ENCODE results near the gene LRIT1.
"Not testable (repeated sequence)": the region's sequence is repeated elsewhere in the genome, so short reads cannot be mapped to it uniquely, and the experiment has no call there.

The LRIT1 gene, protein sequence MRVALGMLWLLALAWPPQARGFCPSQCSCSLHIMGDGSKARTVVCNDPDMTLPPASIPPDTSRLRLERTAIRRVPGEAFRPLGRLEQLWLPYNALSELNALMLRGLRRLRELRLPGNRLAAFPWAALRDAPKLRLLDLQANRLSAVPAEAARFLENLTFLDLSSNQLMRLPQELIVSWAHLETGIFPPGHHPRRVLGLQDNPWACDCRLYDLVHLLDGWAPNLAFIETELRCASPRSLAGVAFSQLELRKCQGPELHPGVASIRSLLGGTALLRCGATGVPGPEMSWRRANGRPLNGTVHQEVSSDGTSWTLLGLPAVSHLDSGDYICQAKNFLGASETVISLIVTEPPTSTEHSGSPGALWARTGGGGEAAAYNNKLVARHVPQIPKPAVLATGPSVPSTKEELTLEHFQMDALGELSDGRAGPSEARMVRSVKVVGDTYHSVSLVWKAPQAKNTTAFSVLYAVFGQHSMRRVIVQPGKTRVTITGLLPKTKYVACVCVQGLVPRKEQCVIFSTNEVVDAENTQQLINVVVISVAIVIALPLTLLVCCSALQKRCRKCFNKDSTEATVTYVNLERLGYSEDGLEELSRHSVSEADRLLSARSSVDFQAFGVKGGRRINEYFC

DNA sequence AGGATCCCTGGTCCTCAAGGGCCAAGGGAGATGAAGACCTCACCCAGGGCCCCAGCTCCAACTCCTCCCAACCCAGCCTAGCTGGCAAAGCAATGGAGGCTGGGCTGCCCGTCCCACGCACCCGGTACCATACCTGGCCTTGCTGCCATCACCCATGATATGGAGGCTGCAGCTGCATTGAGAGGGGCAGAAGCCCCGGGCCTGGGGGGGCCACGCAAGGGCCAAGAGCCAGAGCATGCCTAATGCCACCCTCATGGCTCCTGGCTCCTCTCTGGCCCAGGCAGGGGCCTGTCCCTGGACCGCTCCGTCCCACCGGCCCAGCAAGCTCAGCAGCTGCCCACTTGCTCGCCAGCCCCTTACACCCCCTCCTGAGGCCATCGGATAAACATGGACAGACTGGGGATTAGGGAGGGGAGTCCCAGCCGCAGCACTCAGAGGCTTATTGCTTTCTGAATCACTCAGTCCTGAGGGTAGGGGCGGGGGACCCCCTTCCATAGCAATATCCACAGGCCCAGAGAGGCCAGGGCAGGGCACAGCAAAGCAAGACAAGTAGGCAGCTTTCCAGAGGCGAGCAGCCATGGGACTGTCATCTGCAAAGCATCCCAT, at the start of gene LRIT1:
LRIT1 (minus strand) TSS at position 362 of the 606 bp plus-strand sequence; CDS start at position 255, 107 bp downstream.
- no peak for DNase-seq (ENCODE audit: low read depth)

- no peak for DNase-seq (ENCODE audit: low read depth)
These were observed 48.9 kb upstream of the LRIT1 start for GRCh38 chr10:84290235-84290634.

GRCh38 chr10:84289521-84290200, 48.3 kb upstream of the LRIT1 start:
- DNase-seq (ENCODE audit: low read depth), result no peak

- no peak for DNase-seq (ENCODE audit: low read depth)
These were observed 46.8 kb upstream of the LRIT1 start for GRCh38 chr10:84288151-84288550.

GRCh38 chr10:84286695-84287094, 45.3 kb upstream of the LRIT1 start:
- DNase-seq (ENCODE audit: low read depth), result no peak

GRCh38 chr10:84279876-84280475, 38.6 kb upstream of the LRIT1 start:
- not testable (repeated sequence) for DNase-seq (ENCODE audit: low read depth)

- DNase-seq (ENCODE audit: low read depth), result no peak
These were observed 29.4 kb upstream of the LRIT1 start for GRCh38 chr10:84270708-84271107.

GRCh38 chr10:84269773-84270172, 28.4 kb upstream of the LRIT1 start:
- no peak for DNase-seq (ENCODE audit: low read depth)

DNA sequence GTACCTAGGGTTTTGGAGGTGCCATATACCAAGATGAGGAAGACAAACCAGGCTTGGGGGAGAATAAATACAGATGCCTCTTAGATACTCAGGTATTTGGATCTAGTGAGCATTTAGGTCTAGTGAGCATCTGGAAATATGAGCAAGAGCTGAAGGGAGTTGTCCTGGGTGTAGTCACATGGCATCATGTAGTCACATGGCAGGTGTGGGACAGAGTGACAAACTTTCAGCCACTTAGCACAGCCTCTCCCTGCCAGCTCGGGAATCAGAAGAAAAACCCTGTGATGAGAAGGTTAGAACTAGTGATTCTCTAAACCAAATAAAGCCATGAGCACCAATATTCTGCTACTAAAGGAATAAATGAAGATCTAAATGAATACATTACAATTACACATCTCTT, 27.8 kb upstream of the LRIT1 start:
- DNase-seq (ENCODE audit: low read depth), result no peak

GRCh38 chr10:84267503-84268126, 26.3 kb upstream of the LRIT1 start:
- DNase-seq (ENCODE audit: low read depth), result peak; percentile 43

DNA sequence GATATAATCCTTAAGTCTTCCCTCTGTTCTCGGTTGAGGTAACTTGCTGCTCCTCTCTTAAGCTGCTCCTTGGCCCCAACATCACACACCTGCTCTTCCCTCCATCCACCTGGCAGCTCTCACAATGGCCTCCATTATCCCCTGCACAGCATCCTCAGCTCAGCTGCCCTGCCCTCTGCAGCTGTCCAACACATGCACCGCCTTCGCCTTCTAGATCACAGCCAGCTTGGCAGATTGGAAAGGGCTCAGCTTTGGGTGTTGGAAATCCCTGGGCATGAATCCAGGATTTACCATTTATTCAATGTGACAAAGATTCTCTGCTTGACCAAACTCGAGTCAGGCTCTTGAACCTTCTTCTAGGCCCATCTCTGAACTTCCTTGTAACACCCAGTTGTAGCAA, 24.1 kb upstream of the LRIT1 start:
- DNase-seq (ENCODE audit: low read depth), result no peak

DNA sequence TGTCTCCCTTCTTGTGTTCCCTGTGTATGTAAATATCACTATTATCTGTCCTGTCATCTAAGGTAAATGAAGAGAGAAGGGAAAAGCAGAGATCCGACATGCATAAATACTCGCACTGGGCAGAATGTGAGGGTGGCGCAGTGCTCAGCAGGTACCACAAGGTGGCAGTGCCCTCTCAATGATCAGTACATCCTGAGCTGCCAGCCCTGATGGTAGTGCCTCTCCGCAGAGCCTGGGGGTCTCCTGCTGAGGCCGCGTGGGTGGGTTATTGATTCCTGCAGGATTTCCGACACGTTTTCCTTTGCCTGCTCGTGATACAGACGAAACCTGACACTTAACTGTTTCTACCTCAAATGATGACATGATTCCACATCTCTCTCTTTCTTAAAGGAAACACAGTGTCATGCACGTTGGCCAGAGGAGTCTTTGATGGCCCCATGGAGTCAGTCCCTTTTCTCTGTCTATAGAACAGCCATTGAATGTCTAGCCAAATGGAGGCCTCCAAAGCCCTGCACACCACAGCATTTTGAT, 23.3 kb upstream of the LRIT1 start:
- peak; percentile 51 for DNase-seq (ENCODE audit: low read depth)

DNA sequence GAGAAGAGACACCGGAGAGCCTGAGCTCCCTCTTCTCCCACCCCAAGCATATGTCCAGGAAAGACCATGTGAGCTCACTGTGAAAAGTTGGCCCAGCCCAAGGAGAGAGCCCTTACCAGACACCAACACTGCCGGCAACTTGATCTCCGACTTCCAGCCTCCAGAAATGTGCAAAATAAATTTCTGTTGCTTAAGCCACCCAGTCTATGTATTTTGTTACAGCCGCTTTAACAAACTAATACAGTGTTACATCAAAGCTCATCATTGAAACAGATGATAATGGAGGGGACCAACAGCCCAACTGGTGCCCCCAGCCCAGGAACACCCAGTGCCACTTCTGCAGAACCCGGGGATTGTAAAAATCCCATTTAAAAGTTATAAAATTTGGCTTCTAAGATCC, 22.4 kb upstream of the LRIT1 start:
- no peak for DNase-seq (ENCODE audit: low read depth)

GRCh38 chr10:84262190-84262956, 21.0 kb upstream of the LRIT1 start:
- DNase-seq (ENCODE audit: low read depth), result no peak

GRCh38 chr10:84261236-84261915, 20.0 kb upstream of the LRIT1 start:
- no peak for DNase-seq (ENCODE audit: low read depth)

GRCh38 chr10:84258034-84258695, 16.8 kb upstream of the LRIT1 start:
- DNase-seq (ENCODE audit: low read depth), result no peak

- no peak for DNase-seq (ENCODE audit: low read depth)
These were observed 16.1 kb upstream of the LRIT1 start for GRCh38 chr10:84257343-84258020.

- DNase-seq (ENCODE audit: low read depth), result no peak
These were observed 15.4 kb upstream of the LRIT1 start for GRCh38 chr10:84256510-84257342.

Measured in stimulated activated CD8-positive, alpha-beta memory T cell treated with anti-CD3 and anti-CD28 coated beads, Interleukin-15, amount 100 ng/mL, for 1 hour (primary cell).